Subcutaneous adipose tissue (tissue), 4 donors: ENCODE results near the gene VAMP8. TPM values are rescaled to one million over a fixed set of nuclear protein-coding genes. Genes with fewer than 3 reads are reported as not detected.

Experiments used
- total RNA-seq, 4 donors: library from RNA; depleted of rRNA; stranded (reverse); fragments of >200 nt; gene quantifications; one replicate each; pipeline ENCODE4 v1.1.0, GENCODE V29; 2016
- TF ChIP-seq, protein P1 (sequence below): fragments of 450-650 bp; IDR thresholded peaks from one replicate; pipeline ENCODE4 v1.5.1; 2016; ENCODE audit warnings: low read depth, mild to moderate bottlenecking, control low read depth, antibody characterized with exemption, moderate library complexity

Gene VAMP8
- 100 to 1,000 TPM in 1 of 4 donors, 10 to 100 TPM in 2, 1 to 10 TPM in 1; 6.2 to 140 (median 34.8) TPM for total RNA-seq

DNA sequence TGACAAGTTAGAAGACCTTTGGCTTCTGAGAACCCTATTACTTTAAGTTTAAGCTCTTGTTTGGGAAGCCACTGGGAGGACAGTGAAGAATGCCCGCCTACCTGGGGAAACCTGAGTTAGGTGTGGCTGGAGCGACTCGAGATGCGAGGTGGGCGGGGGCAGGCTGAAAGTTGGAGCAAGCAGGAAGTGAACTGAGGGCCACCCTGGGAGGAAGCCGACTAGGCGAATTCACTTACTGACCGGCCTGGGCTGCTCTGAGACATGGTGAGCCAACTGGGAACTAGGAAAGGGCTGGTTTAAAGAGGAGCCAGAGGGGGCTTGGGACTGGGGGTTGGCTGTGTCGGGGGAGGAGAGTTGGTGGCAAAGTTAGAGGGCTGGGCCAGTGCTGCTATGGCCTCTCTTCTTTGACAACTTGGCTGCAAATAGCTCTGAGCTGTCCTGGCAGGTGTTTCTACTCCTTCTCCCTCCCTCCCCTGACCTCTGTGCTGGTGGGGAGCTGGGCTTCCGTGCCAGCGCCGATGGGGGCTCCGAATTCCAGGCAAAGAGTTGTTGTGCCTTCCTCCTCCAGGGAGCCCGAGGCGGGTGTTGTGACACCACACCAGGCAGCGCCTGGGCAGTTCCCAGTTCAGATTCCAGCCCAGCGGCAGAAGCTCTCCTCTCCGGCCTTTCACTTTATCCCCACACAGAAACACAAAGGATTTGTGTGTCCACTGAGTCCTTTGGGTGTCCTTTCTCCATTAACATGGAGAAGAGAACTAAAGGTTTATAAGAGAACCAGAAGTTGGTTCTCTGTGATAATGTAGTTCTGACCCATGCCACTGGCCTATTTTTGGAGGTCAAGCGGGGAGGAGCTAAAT, at the start of gene VAMP8:
Gene VAMP8 (plus strand): TSS at position 201 of the 857 bp plus-strand sequence. CDS start 61 bp downstream, at position 262.
- TF ChIP-seq, protein P1, sequence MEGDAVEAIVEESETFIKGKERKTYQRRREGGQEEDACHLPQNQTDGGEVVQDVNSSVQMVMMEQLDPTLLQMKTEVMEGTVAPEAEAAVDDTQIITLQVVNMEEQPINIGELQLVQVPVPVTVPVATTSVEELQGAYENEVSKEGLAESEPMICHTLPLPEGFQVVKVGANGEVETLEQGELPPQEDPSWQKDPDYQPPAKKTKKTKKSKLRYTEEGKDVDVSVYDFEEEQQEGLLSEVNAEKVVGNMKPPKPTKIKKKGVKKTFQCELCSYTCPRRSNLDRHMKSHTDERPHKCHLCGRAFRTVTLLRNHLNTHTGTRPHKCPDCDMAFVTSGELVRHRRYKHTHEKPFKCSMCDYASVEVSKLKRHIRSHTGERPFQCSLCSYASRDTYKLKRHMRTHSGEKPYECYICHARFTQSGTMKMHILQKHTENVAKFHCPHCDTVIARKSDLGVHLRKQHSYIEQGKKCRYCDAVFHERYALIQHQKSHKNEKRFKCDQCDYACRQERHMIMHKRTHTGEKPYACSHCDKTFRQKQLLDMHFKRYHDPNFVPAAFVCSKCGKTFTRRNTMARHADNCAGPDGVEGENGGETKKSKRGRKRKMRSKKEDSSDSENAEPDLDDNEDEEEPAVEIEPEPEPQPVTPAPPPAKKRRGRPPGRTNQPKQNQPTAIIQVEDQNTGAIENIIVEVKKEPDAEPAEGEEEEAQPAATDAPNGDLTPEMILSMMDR: no peak

DNA sequence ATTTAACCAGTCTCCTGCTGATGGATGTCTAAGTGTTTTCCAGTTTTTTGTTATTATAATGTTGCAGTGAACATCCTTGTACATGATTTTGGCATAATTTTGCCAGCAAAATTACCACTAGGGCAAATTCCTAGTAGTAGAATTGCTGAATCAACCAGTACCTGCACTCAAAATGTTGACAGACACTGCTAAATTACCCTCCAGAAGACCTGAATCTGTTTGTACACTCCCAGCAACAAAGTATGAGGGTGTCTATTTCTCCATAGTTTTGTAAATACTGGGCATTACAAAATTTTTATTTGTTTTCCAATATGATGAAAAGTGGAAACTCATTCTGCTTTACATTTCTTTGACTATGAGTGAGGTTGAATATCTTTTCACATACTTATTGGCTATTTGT, 49.6 kb upstream of the VAMP8 start:
- TF ChIP-seq, protein P1: no peak

DNA sequence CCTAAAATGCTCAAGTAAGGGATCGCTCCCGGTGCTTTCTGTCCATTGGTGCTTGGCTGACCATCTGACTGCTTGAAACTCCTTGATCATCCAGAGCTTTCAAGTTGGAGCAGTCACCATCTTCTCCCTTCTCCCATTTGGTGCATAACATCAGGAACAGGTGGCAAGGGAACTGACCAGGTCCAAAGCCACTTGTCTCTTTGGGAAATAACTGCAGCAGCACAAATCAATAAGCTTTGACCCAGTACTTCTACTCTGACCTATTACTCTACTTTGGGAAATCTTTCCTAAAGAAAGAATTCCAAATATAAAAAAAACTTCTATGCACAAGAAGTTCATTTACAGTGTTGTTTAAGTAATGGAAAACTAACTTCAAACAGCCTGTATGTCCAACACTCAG, 49.0 kb upstream of the VAMP8 start:
- TF ChIP-seq, protein P1: no peak

DNA sequence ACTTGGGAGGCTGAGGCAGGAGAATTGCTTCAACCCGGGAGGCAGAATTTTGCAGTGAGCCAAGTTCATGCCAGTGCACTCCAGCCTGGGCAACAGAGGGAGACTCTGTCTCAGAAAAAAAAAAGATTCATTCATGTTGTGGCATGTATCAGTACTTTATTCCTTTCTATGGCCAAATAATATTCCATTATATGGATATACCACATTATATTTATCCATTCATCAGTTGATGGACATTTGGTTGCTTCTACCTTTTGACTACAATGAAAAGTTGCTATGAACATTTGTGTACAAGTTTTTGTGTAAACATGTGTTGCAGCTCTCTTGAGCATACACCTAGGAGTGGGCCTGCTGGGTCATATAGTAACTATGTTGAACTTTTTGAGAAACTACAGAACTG, 47.6 kb upstream of the VAMP8 start:
- TF ChIP-seq, protein P1: no peak

DNA sequence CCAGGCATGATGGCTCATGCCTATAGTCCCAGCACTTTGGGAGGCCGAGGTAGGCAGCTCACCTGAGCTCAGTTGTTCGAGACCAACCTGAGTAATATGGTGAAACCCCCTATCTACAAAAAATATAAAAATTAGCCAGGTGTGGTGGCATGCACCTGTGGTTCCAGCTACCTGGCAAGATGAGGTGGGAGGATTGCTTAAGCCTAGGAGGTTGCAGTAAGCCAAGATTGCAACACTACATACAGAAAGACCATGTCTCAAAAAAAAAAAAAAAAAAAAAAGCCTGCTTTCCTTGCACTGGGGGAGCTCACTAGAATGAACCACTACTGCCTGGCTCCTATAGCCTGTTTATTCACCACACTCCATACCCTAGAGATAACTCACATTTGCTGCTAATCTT, 45.8 kb upstream of the VAMP8 start:
- TF ChIP-seq, protein P1: no peak

DNA sequence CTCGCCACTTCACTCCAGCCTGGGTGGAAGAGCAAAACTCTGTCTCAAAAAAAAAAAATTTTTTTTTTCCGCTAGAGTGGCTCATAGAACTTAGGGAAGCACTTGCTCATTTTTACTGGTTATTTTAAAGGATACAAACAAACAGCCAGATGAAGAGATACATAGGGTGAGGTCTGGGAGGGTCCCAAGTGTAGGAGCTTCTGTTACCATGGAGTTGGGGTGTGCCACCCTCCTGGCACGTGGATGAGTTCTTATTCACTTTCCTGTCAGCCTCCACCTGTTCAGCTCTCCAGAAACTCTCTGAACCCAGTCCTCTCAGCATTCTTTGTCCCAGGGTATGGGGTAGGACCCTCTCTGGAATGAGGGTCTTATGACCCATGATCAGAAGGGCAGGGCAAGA, 43.3 kb upstream of the VAMP8 start:
- TF ChIP-seq, protein P1: no peak

DNA sequence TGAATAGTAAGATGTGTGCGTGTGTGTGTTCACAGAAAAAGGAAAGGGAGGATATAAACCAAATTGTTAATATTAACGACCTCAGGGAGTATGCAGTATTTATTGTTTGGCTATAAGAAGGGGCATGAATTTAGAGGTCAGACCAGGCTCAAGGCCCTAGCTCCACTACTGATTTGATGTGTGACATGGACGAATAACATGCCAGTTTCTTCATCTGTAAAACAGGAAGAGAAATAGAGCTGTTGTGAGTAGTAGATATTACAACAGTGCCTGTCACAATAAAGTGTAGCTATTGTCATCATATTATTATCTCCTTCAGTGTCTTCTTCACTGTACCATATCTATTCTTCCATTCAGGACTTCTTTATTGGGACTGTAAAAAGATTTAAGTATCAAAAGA, 42.5 kb upstream of the VAMP8 start:
- TF ChIP-seq, protein P1: no peak
